K562 (cell line): ENCODE results near the gene SHANK3. TPM values are rescaled to one million over a fixed set of nuclear protein-coding genes. Genes with fewer than 3 reads are reported as not detected.

Experiments used
- ATAC-seq: fragments of 200-7000 bp; cut with Tn5 transposase; 3 replicates; pipeline ENCODE4 v1.9.1; 2020; ENCODE audit warnings: moderate library complexity
- BruUV-seq: library from RNA; stranded (reverse); fragments of 400-500 nt; replicated peaks from 2 replicates; lab custom pipeline; 2021; lab: Mats Ljungman, UMichigan
- CTCF ChIA-PET: fragments of 300-600 bp; formaldehyde crosslinking; extraction: SDS; loops from one replicate; lab custom pipeline; 2021; ENCODE audit warnings: low intra/inter-chr PET ratio; lab: Yijun Ruan, JAX
- POLR2A ChIA-PET: fragments of 300-600, 350-650 bp; sonication (Branson Sonifier 250); formaldehyde crosslinking; extraction: SDS; loops from one replicate; lab custom pipeline; 2021; ENCODE audit warnings: antibody characterized with exemption, inconsistent platforms; lab: Yijun Ruan, JAX
- DNase-seq, 4 experiments: peaks; one replicate each; pipeline versions ENCODE4 v3.0.0 to v3.0.0-alpha.2; 2011 to 2018; ENCODE audit warnings: low spot score in 3 of 4, mixed read lengths in 3 of 4; ENCODE audit errors: extremely low read depth in 1 of 4
- FAIRE-seq: peaks from 2 replicates; lab custom pipeline; 2011; peaks lifted over from hg19 to GRCh38; lab: Jason Lieb, UNC
- H2AFZ ChIP-seq: 2 replicates; pipeline ENCODE4 v1.6.0; 2011; ENCODE audit warnings: low read depth, low read length, control low read depth, inconsistent platforms
- H3K27ac ChIP-seq: fragments of 200-600 bp; 3 replicates; pipeline ENCODE4 v1.8.0; 2011; ENCODE audit warnings: low read depth, mild to moderate bottlenecking, control low read depth, inconsistent platforms, low read length, moderate library complexity, mixed read lengths; ENCODE audit errors: extremely low read depth
- H3K27me3 ChIP-seq, 2 experiments: fragments of 300-600 bp in 1 of 2; 2 replicates in 1 of 2; 3 replicates in 1 of 2; pipeline versions ENCODE4 v1.6.0 to v1.8.0; 2011; ENCODE audit warnings: inconsistent platforms in 2 of 2, low read length in 2 of 2, mild to moderate bottlenecking in 1 of 2, mixed read lengths in 1 of 2, moderate library complexity in 1 of 2; ENCODE audit not compliant: control insufficient read depth in 2 of 2, insufficient read depth in 2 of 2
- H3K36me3 ChIP-seq: fragments of 300-600 bp; 3 replicates; pipeline ENCODE4 v1.8.0; 2011; ENCODE audit warnings: mild to moderate bottlenecking, low read length, inconsistent platforms; ENCODE audit not compliant: control insufficient read depth, insufficient read depth
- H3K4me1 ChIP-seq, 2 experiments: fragments of 200-600 bp in 1 of 2; replicated peaks in 1 of 2; 2 replicates in 1 of 2; 3 replicates in 1 of 2; pipeline versions ENCODE4 v1.5.1 to v1.8.0; 2011; ENCODE audit warnings: inconsistent platforms in 2 of 2, low read length in 2 of 2, mild to moderate bottlenecking in 1 of 2, mixed read lengths in 1 of 2, moderate library complexity in 1 of 2; ENCODE audit not compliant: control insufficient read depth in 2 of 2, insufficient read depth in 2 of 2
- H3K4me2 ChIP-seq: 2 replicates; pipeline ENCODE4 v1.6.1; 2011; ENCODE audit warnings: low read length, control low read depth, inconsistent platforms, mixed read lengths; ENCODE audit not compliant: insufficient read depth
- H3K4me3 ChIP-seq: fragments of 200-600 bp; sonication (generic), shearing (Covaris generic); 2 replicates; pipeline ENCODE4 v1.5.1; 2016; ENCODE audit warnings: control low read depth, inconsistent platforms
- H3K79me2 ChIP-seq: fragments of 200-600 bp; 3 replicates; pipeline ENCODE4 v1.8.0; 2011; ENCODE audit warnings: low read length, inconsistent platforms; ENCODE audit not compliant: control insufficient read depth, insufficient read depth
- H3K9ac ChIP-seq, 2 experiments: 2 replicates each; pipeline versions ENCODE4 v1.6.0 to v1.6.1; 2011; ENCODE audit warnings: low read depth in 2 of 2, low read length in 2 of 2, control low read depth in 1 of 2, inconsistent platforms in 1 of 2, mild to moderate bottlenecking in 1 of 2, mixed read lengths in 1 of 2; ENCODE audit not compliant: insufficient read depth in 1 of 2
- H3K9me1 ChIP-seq: one replicate; pipeline ENCODE4 v1.6.0; 2011; ENCODE audit warnings: inconsistent platforms, mild to moderate bottlenecking, low read length, moderate library complexity; ENCODE audit not compliant: control insufficient read depth, insufficient read depth
- H3K9me3 ChIP-seq: replicated peaks from 2 replicates; pipeline ENCODE4 v1.5.1; 2011; ENCODE audit warnings: low read depth, low read length, inconsistent platforms; ENCODE audit not compliant: control insufficient read depth, insufficient read depth
- H4K20me1 ChIP-seq: replicated peaks from 2 replicates; pipeline ENCODE4 v1.6.1; 2011; ENCODE audit warnings: low read length, inconsistent platforms, mixed read lengths; ENCODE audit not compliant: control insufficient read depth, insufficient read depth
- ATF2 ChIP-seq: sonication (generic); formaldehyde crosslinking; IDR thresholded peaks from 2 replicates; pipeline ENCODE4 v1.8.1; 2022; ENCODE audit warnings: missing genetic modification reagents
- DEAF1 ChIP-seq: fragments of 450-650 bp; formaldehyde crosslinking; IDR thresholded peaks from 2 replicates; pipeline ENCODE4 v1.4.0; 2020; ENCODE audit warnings: mild to moderate bottlenecking, moderate library complexity
- ELF2 ChIP-seq: fragments of 250-450 bp; sonication (Bioruptor Pico); IDR thresholded peaks from 2 replicates; pipeline ENCODE4 v1.5.0; 2021; ENCODE audit warnings: mild to moderate bottlenecking
- HCFC1 ChIP-seq: IDR thresholded peaks from 2 replicates; pipeline ENCODE4 v1.6.1; 2012; ENCODE audit warnings: low read depth, low read length, improper control_type of control experiment
- HNRNPL ChIP-seq: fragments of 200-400 bp; formaldehyde crosslinking; IDR thresholded peaks from 2 replicates; pipeline ENCODE4 v1.6.1; 2017; ENCODE audit warnings: low read depth, mild to moderate bottlenecking, low read length
- KLF13 ChIP-seq: fragments of 450-650 bp; IDR thresholded peaks from 2 replicates; pipeline ENCODE4 v1.6.1; 2016; ENCODE audit warnings: missing genetic modification characterization, low read depth, mild to moderate bottlenecking, missing compliant biosample characterization, moderate library complexity, borderline replicate concordance
- MBD2 ChIP-seq: sonication (generic); IDR thresholded peaks from 2 replicates; pipeline ENCODE4 v1.6.1; 2016; ENCODE audit warnings: low read depth, borderline replicate concordance
- NONO ChIP-seq, 2 experiments: fragments of 200-400 bp in 1 of 2; fragments of 450-650 bp in 1 of 2; formaldehyde crosslinking in 1 of 2; IDR thresholded peaks; 2 replicates each; pipeline ENCODE4 v1.6.1; 2017; ENCODE audit warnings: low read depth in 2 of 2, mild to moderate bottlenecking in 2 of 2, moderate library complexity in 2 of 2, low read length in 1 of 2
- PHB ChIP-seq: fragments of 250-450 bp; sonication (Bioruptor Pico); IDR thresholded peaks from 2 replicates; pipeline ENCODE4 v1.5.0; 2021
- PPARD ChIP-seq: fragments of 250-450 bp; sonication (Bioruptor Pico); IDR thresholded peaks from 2 replicates; pipeline ENCODE4 v1.8.0; 2022; ENCODE audit warnings: inconsistent platforms, mild to moderate bottlenecking, moderate library complexity
- RAD21 ChIP-seq, 2 experiments: fragments of 250-450 bp in 1 of 2; fragments of 450-650 bp in 1 of 2; sonication (Bioruptor Pico) in 1 of 2; formaldehyde crosslinking in 1 of 2; IDR thresholded peaks in 1 of 2; conservative IDR thresholded peaks in 1 of 2; 2 replicates each; pipeline versions ENCODE4 v1.4.0 to v1.8.0; 2020 to 2022; ENCODE audit warnings: mild to moderate bottlenecking in 2 of 2, moderate library complexity in 1 of 2
- STAT5A ChIP-seq: IDR thresholded peaks from 2 replicates; pipeline ENCODE4 v1.6.1; 2012; ENCODE audit warnings: low read length, inconsistent platforms, borderline replicate concordance
- ZNF175 ChIP-seq: fragments of 200-800 bp; sonication (Bioruptor generic); IDR thresholded peaks from 2 replicates; pipeline ENCODE4 v1.6.1; 2016; ENCODE audit warnings: low read depth, mild to moderate bottlenecking, missing genetic modification characterization, missing compliant biosample characterization
- ZNF197 ChIP-seq: fragments of 200-800 bp; sonication (Bioruptor generic); IDR thresholded peaks from 2 replicates; pipeline ENCODE4 v1.6.1; 2016; ENCODE audit warnings: low read depth, missing genetic modification characterization, missing compliant biosample characterization
- ZNF79 ChIP-seq: fragments of 250-450 bp; sonication (Bioruptor Pico); IDR thresholded peaks from 2 replicates; pipeline ENCODE4 v1.4.0; 2020; ENCODE audit warnings: low read depth, mild to moderate bottlenecking, moderate library complexity
- WGBS: fragments of 100-300 bp; shearing (Covaris generic); methylation state at CpG from one replicate; pipeline ENCODE4 v1.1.6; 2016; ENCODE audit warnings: low coverage, mixed read lengths; ENCODE audit not compliant: insufficient coverage; ENCODE audit errors: missing lambda C conversion rate; 5-methylcytosine and 5-hydroxymethylcytosine counted together
- in situ Hi-C: fragments of 300-500 bp; cut with MboI; formaldehyde crosslinking; loops from 4 replicates; pipeline ENCODE4 v1.15.0; 2018; ENCODE audit warnings: inconsistent platforms, mixed read lengths
- intact Hi-C: fragments of 100-400 bp; cut with micrococcal nuclease; formaldehyde crosslinking; loops from 2 replicates; pipeline ENCODE4 v1.14.2; 2022
- polyA plus RNA-seq, 8 experiments: library from polyadenylated mRNA; depleted of rRNA in 4 of 8; stranded (reverse) in 5 of 8; unstranded in 3 of 8; fragments of >200 nt; fragmentation: Nextera tagmentation in 2 of 8; fragmentation: Illumina TruSeq in 1 of 8; extraction: Ambion mirVana in 2 of 8; extraction: Trizol in 1 of 8; gene quantifications; 2 replicates each; pipeline versions ENCODE4 v1.2.1 to v1.2.3, GENCODE V29; 2011 to 2014; ENCODE audit warnings: inconsistent platforms in 1 of 8, missing spikeins in 1 of 8
- total RNA-seq, 7 experiments: library from RNA; depleted of rRNA in 6 of 7; stranded (reverse); fragments of >200 nt in 6 of 7; fragmentation: Illumina TruSeq in 2 of 7; extraction: Trizol in 2 of 7; gene quantifications; 2 replicates each; pipeline versions ENCODE4 v1.2.1 to v1.2.3, GENCODE V29; 2011 to 2021; ENCODE audit warnings: low replicate concordance in 1 of 7
- TF ChIP-seq, protein P1 (sequence below): sonication (generic); formaldehyde crosslinking; IDR thresholded peaks from 2 replicates; pipeline ENCODE4 v1.9.0; 2022; ENCODE audit warnings: mild to moderate bottlenecking, missing genetic modification reagents

Gene SHANK3
- total and polyA plus RNA-seq, 9 of the 15 experiments (the other 6 are each of a cell fraction or from before 2014, with no cell fraction given): 0.01 to 0.07 (median 0.03) TPM; not detected in 6

DNA sequence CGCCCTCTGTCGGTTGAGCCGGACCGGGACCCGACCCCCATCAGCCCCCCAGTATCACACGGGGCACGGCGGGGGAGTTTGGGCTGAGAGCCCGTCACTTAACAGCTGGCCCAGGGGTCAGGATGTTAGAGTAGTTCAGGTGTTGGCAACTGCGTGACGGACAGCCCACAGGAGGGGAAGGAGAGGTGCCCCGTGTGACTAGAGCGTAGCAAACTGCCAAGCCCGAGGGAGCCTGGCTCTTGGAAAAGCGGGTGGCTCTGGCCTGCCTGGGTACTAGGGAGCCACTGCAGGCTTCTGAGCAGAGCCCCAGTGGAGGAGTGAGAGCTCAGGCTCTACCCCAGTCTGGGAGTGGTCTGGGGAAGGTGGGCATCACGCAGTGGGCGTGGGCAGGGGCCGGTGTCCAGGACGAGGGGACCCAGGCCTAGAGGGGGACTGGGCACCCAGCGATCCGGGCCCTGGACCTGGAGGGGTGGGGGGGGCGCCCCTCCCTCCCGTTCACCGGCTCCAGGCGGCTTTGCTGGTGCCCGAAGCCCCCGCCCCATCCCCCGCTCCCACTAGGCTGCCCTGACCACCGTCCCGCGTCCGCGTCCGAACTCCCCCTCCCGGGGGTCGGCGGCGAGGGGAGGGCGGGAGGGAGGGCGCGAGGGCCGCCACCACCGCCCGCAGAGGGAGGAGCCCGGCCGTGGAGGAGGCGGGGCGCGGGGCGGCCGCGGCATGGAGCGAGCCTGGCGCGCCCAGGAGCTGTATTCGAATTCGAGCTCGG is 24.4 kb downstream of the SHANK3 start:
- Histone ChIP-seq H3K4me2 (no peak overlapping the region), H3K79me2 (no peaks in the 10 kb centered on the region), H2AFZ (no peak overlapping the region), H3K9me1 (no peaks in the 10 kb centered on the region), H3K9me3 (no peaks in the 10 kb centered on the region), H3K4me1 (peaks cover 0 to 13% of the 10 kb centered on the region in 2 experiments; a peak in 1 of 5 replicates), H3K36me3 (no peaks in the 10 kb centered on the region), H3K9ac (no peak overlapping the region), H3K27ac (no peak overlapping the region), H3K27me3 (peaks cover 6 to 21% of the 10 kb centered on the region in 2 experiments; a peak in 4 of 5 replicates), H4K20me1 (no peaks in the 10 kb centered on the region), H3K4me3 (no peak overlapping the region)
- ATAC-seq (peak; percentile 72), DNase-seq (peak; percentile 8 to 55 (median 45)), FAIRE-seq (no peak)
- 19% methylated on average over 6 of the region's 58 CpGs for WGBS
- intact Hi-C loops (no loop called here), in situ Hi-C loops (loop anchor here (5.0 kb wide), 1 partner anchor 55 kb away; no protein-coding TSS in a partner anchor)
- ChIA-PET CTCF (interaction anchor here (0.7 kb wide), 1 partner anchor 122 kb away, joined by 3 read pairs; no protein-coding TSS in a partner anchor), POLR2A (no interaction called here)
- BruUV-seq: no TSS peak
- TF ChIP-seq, protein P1, sequence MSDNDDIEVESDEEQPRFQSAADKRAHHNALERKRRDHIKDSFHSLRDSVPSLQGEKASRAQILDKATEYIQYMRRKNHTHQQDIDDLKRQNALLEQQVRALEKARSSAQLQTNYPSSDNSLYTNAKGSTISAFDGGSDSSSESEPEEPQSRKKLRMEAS (CRISPR knock-in tag): no peak
- TF ChIP-seq RAD21 (CRISPR knock-in tag; conservative IDR thresholded peaks at IDR 0.05 in 1 of 2, IDR thresholded peaks at IDR 0.05 in 1 of 2): 0 out of 4 replicates have a peak, but pooled peaks of 1 of the 2 experiments have one; percentile 24
- no peak for TF ChIP-seq DEAF1 (CRISPR knock-in tag)
- no peak for TF ChIP-seq MBD2
- no peak for TF ChIP-seq HCFC1
- TF ChIP-seq STAT5A: no peak
- TF ChIP-seq ZNF175: no peak
- TF ChIP-seq ATF2 (CRISPR knock-in tag): no peak
- no peak for TF ChIP-seq KLF13 (tag)
- TF ChIP-seq PHB (CRISPR knock-in tag): no peak
- TF ChIP-seq PPARD (CRISPR knock-in tag): no peak
- TF ChIP-seq ZNF197 (CRISPR knock-in tag): no peak
- TF ChIP-seq HNRNPL: no peak
- no peak for TF ChIP-seq ZNF79
- TF ChIP-seq NONO (IDR thresholded peaks at IDR 0.05; ENCODE audit: low read depth in 2 of 2, low read length in 1 of 2): no peak
- no peak for TF ChIP-seq ELF2 (CRISPR knock-in tag)
